ENCODE measurements around the gene GFI1. TPM values are rescaled to one million over a fixed set of nuclear protein-coding genes. Genes with fewer than 3 reads are reported as not detected.

GFI1 gene
- total RNA-seq, 2 donors from 2014 or later: 0.71 to 2.4 TPM

- no peaks in the 10 kb centered on the region for H3K9me3 ChIP-seq
- DNase-seq (ENCODE audit: low spot score) (no peak), ATAC-seq (ENCODE audit: insufficient number of reproducible peaks, low FRiP score, low read depth) (no peak)
- H3K27ac ChIP-seq: no peak overlapping the region
- peaks cover 35 to 46% of the 10 kb centered on the region in 2 donors for H3K4me1 ChIP-seq (ENCODE audit: control insufficient read depth in 1 of 2, low read depth in 2 of 2)
- H3K27me3 ChIP-seq (replicated peaks; ENCODE audit: insufficient read depth): no peaks in the 10 kb centered on the region
- no peak for TF ChIP-seq CTCF (IDR thresholded peaks at IDR 0.05)
- H3K36me3 ChIP-seq: no peaks in the 10 kb centered on the region
- H3K4me3 ChIP-seq: peak overlapping the region; percentile 72
Observed at GRCh38 chr1:92487078-92487605, 417 bp upstream of the GFI1 start.

DNA sequence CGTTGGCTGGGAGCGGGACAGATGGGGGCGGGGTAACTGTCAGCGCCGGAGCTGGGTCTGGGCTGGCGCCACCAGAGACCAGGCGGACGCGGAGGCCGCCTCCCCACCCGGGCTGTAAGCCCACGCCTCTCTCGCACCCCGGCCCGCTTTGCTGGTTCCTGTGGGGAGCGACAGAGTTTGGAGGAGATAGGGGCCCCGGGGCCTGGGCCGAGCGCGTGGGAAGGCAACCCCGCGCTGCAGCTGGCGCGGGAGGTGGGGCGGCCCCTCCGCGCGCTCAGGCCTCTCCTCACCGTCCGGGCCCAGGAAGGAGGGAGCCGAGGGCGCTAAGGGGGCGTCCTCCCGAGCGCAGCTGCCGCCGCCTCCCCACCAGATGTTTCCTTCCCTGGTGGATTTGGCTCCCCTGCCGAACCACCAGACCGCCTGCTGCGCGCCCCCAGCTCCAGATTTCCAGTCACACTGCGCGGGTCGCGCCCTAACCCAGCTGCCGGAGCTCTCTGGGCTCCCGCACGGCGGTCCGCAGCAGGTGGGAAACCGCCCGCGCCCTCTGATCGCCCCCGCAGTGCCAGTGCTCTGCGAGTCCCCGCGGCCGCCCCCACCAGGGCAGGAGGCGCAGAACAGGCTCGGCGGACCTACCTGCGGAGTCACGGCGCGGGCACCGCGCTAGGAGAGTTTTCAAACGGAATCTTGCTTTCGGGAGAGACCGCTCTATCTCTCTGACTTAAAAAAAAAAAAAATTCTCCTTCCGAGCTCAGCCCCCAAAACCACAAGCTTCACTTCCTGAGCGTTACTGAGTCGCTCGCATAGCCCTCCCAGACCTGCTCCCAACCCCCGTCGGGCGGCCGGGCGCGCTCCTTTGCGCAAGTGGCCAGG lies 1.1 kb downstream of the GFI1 start:
- no peak for ATAC-seq (ENCODE audit: insufficient number of reproducible peaks, low FRiP score, low read depth)

DNA sequence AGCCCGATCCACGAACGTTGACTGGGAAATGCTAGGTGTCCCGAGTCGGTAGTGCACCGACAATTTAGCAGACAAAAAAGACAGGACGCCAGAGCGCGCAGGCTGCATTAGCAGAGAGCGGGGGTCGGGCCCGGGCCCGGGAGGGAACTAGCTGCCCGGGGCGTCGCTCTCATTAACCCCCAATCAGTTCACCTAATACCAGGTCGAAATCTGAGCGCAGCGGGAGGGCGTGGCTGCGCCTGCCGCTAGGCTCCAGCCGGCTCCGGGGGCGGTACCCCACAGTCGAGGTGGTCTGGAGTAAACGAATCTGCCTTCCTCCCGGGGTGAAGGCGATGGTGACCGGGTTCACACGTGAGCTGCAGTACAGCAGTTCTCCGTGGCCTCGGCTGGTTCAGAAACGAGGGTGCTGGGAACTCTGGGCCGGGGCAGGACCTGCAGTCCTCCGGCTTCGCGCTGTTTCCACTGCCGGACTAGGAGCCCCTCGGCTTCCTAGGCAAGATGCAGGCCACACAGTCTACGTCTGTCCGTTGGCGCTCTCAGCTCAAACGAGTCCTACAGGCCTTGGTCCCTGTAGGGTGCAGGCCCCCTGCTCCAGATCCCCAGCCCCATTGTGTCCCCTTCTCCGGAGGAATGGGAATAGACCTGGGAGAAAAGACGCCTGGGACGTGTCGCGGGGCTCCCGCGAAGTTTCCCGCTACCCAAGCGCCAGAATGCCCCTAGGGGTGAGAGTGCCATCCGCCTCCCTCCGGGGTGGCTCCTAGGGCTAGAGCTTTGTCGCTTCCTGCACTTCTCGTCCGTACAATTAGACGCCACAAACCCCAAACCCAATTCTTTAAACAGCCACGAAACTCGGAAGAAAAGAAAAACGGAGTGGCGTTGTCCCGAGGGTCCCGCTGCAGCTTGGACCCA lies 2.0 kb downstream of the GFI1 start:
- no peak for ATAC-seq (ENCODE audit: insufficient number of reproducible peaks, low FRiP score, low read depth)
- H3K27ac ChIP-seq: no peak overlapping the region
- no peaks in the 10 kb centered on the region for H3K27me3 ChIP-seq (replicated peaks; ENCODE audit: insufficient read depth)
- H3K4me3 ChIP-seq: peak overlapping the region; percentile 72
- no peaks in the 10 kb centered on the region for H3K9me3 ChIP-seq
- no peak for DNase-seq (ENCODE audit: low spot score)
- H3K36me3 ChIP-seq: no peaks in the 10 kb centered on the region
- peaks cover 42 to 65% of the 10 kb centered on the region in 2 donors for H3K4me1 ChIP-seq (ENCODE audit: control insufficient read depth in 1 of 2, low read depth in 2 of 2)
- no peak for TF ChIP-seq CTCF (IDR thresholded peaks at IDR 0.05)

More for the DNA sequence above, 1.1 kb downstream of the GFI1 start:
- H3K4me3 ChIP-seq: peak overlapping the region; percentile 72
- no peaks in the 10 kb centered on the region for H3K9me3 ChIP-seq
- no peaks in the 10 kb centered on the region for H3K27me3 ChIP-seq (replicated peaks; ENCODE audit: insufficient read depth)
- no peak for DNase-seq (ENCODE audit: low spot score)
- no peak for TF ChIP-seq CTCF (IDR thresholded peaks at IDR 0.05)
- H3K4me1 ChIP-seq (ENCODE audit: control insufficient read depth in 1 of 2, low read depth in 2 of 2): peaks cover 42 to 62% of the 10 kb centered on the region in 2 donors
- H3K36me3 ChIP-seq: no peaks in the 10 kb centered on the region
- no peak overlapping the region for H3K27ac ChIP-seq

DNA sequence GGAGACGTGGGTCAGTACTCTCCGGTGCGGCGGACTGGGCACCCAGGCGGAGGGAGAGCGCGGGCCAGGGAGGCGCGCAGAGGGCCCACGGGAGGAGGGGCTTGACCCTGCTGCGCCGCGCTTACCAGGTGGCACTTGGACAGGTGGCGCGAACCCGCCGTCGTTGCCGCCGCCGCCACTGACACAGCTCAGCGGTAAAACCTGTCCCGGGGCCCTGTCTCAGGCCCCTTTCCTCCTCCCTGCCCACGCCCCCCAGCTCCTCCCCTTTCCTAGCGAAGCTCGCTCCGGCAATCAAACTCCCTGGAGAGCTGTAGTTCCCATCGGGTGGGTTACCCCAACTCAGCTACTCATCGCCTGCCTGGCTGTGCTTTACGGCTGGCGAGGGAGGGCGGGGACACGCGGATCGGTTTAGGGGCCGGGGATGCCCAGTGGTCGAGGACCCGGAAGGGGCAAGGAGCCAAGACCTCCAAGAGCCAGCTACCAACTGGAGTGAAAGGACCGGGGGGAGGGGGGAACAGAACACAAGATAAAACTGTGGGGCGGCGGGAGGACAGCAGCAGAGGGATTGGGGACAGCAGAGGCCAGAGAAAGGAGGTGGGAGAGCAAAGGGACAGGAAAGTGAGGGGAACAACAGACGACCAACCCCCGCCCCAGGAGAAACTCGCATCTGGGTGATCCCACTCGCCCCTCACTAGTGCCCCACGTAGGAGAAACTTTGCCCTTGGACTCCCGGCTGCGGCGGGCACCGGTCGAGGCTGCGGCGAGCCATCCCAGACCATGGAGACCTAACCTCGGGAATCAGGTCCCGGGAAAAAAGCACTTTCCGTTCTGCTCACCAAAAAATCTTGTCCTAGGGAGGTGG lies 2.9 kb downstream of the GFI1 start:
- DNase-seq (ENCODE audit: low spot score) (no peak), ATAC-seq (ENCODE audit: insufficient number of reproducible peaks, low FRiP score, low read depth) (no peak)
- peaks cover 42 to 65% of the 10 kb centered on the region in 2 donors for H3K4me1 ChIP-seq (ENCODE audit: control insufficient read depth in 1 of 2, low read depth in 2 of 2)
- H3K36me3 ChIP-seq: no peaks in the 10 kb centered on the region
- peak overlapping the region; percentile 72 for H3K4me3 ChIP-seq
- TF ChIP-seq CTCF (IDR thresholded peaks at IDR 0.05): no peak
- no peak overlapping the region for H3K27ac ChIP-seq
- H3K27me3 ChIP-seq (replicated peaks; ENCODE audit: insufficient read depth): no peaks in the 10 kb centered on the region
- H3K9me3 ChIP-seq: no peaks in the 10 kb centered on the region

All from thoracic aorta (tissue), 2 donors.